Activated naive CD4-positive, alpha-beta T cell treated with anti-CD3 and anti-CD28 coated beads, Interleukin-2, amount 10 ng/mL, durations not matched to agents 7 days and 5 days (primary cell): ENCODE measurements around the gene GNAT1.
A peak's percentile ranks its signal among the peaks of the same experiment; 100 is the strongest.

ENCODE experiments used
- CTCF ChIA-PET: fragments of 350-600 bp; sonication (Branson Sonifier 250); formaldehyde crosslinking; loops from one replicate; lab custom pipeline; 2021; ENCODE audit warnings: antibody characterized with exemption; lab: Charles Lee
- DNase-seq: peaks from one replicate; pipeline ENCODE4 v3.0.0-alpha.2; 2020
- H3K27ac Mint-ChIP-seq: one replicate; pipeline ENCODE4 v1.8.0; 2021; ENCODE audit warnings: mild to moderate bottlenecking, moderate library complexity, mixed read lengths
- H3K27me3 Mint-ChIP-seq: one replicate; pipeline ENCODE4 v1.8.0; 2021; ENCODE audit warnings: mild to moderate bottlenecking, mixed read lengths
- H3K36me3 Mint-ChIP-seq: one replicate; pipeline ENCODE4 v1.8.0; 2021; ENCODE audit warnings: mixed read lengths
- H3K4me1 Mint-ChIP-seq: one replicate; pipeline ENCODE4 v1.8.0; 2021; ENCODE audit warnings: mixed read lengths
- H3K4me3 Mint-ChIP-seq: one replicate; pipeline ENCODE4 v1.8.0; 2021; ENCODE audit warnings: mild to moderate bottlenecking, moderate library complexity, mixed read lengths
- H3K9me3 Mint-ChIP-seq: one replicate; pipeline ENCODE4 v1.8.0; 2021; ENCODE audit warnings: mixed read lengths

GNAT1 gene

DNA sequence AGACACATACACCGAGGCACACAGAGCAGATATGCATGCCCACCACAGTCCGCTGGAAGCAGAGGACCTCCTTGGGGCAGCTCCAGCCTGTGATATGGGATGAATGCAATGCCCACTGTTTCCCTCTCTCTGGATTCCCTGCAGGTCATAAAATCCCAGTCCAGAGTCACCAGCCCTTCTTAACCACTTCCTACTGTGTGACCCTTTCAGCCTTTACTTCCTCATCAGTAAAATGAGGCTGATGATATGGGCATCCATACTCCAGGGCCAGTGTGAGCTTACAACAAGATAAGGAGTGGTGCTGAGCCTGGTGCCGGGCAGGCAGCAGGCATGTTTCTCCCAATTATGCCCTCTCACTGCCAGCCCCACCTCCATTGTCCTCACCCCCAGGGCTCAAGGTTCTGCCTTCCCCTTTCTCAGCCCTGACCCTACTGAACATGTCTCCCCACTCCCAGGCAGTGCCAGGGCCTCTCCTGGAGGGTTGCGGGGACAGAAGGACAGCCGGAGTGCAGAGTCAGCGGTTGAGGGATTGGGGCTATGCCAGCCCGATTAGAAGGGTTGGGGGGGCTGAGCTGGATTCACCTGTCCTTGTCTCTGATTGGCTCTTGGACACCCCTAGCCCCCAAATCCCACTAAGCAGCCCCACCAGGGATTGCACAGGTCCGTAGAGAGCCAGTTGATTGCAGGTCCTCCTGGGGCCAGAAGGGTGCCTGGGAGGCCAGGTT is at the start of gene GNAT1:
TSS of gene GNAT1 (plus strand) at position 675 of the 725 bp plus-strand sequence. CDS start 116 bp downstream, outside the sequence.
- DNase-seq, result no peak
- Mint-ChIP-seq H3K4me1 (peaks cover 13% of the 10 kb centered on the region), H3K27me3 (peaks cover 59% of the 10 kb centered on the region), H3K4me3 (no peak within 1 kb of the TSS), H3K9me3 (no peaks in the 10 kb centered on the region), H3K27ac (no peak within 1 kb of the TSS), H3K36me3 (no peaks in the 10 kb centered on the region)
- CTCF ChIA-PET, result interaction anchor here (1.0 to 6.7 kb wide), 7 partner anchors 9 to 133 kb away, joined by 4 to 202 read pairs (median 12); partner anchors contain the start of gene SLC38A3

DNA sequence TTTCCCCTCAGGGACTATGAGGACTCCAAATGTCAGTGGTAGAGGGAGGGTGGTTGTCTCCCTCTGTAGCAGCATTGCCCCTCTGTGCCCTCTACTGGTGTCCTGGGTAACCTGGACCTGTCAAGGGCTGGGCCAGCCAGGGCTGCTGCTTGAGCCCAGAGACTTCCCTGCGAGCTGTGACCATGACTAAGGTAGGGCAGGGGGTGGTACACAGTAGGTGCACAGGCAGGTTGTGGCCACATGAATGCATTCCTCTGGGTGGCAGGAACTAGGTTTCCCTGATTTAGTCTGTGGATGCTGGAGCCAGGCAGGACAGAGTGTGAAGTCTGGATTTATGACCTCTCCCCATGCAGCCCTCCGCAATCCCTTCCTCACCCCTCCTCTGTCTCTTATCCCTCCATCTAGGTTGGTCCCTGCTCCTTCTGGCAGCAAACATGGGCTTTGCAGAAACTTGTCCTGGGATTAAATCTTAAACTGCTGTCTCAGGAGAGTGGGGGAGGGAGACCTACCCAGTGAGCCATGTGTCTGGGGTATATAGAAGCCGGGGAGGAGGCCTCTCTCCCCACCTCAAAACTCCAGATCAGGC is 45.0 kb upstream of the GNAT1 start:
- Mint-ChIP-seq H3K4me1 (no peaks in the 10 kb centered on the region), H3K27ac (no peak overlapping the region), H3K27me3 (peaks cover 54% of the 10 kb centered on the region), H3K9me3 (no peaks in the 10 kb centered on the region), H3K4me3 (no peak overlapping the region), H3K36me3 (no peaks in the 10 kb centered on the region)
- CTCF ChIA-PET, result no interaction called here
- DNase-seq, result no peak

DNA sequence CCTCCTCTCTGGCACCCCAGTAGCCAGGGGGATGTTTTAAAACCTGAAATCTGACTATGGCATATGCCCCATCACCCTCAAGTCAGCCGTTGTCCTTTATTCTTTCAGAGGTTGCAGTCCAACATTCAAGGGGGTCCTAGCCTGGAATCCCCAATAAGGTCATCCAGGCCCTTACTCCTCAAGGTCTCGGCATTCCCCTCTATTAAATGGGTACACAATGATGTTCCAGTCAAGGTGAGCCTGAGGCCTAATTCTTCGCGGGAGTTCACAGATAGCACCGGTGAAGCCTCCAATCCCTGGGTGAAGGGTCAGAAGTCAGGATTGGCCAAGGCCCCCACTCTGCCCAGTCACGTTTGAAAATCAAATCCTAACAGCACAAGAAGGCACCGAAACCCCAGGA is 44.4 kb upstream of the GNAT1 start:
- Mint-ChIP-seq H3K27ac (no peak overlapping the region), H3K9me3 (no peaks in the 10 kb centered on the region), H3K36me3 (no peaks in the 10 kb centered on the region), H3K4me1 (no peaks in the 10 kb centered on the region), H3K27me3 (peaks cover 54% of the 10 kb centered on the region), H3K4me3 (no peak overlapping the region)
- DNase-seq, result no peak
- CTCF ChIA-PET, result no interaction called here

DNA sequence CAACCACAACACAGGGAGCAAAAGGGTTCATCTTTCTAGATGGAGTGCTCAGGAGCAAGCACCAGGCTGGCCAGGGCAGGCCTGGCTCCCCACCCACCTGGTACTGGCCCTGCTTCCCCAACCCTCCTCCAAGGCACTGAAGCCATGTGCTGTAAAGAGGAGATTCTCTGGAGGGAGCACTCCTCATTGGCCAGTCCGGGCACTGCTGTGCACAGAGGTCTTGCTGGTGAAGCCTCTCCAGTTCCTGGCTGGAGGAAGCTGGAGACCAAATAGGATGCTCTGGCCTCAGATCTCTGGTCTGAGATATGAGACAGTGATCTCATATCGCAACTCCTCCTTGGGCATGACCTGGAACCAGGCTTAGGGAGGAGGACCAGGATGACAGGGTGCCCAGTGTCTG is 44.0 kb upstream of the GNAT1 start:
- Mint-ChIP-seq H3K36me3 (no peaks in the 10 kb centered on the region), H3K4me1 (no peaks in the 10 kb centered on the region)
- CTCF ChIA-PET, result no interaction called here

DNA sequence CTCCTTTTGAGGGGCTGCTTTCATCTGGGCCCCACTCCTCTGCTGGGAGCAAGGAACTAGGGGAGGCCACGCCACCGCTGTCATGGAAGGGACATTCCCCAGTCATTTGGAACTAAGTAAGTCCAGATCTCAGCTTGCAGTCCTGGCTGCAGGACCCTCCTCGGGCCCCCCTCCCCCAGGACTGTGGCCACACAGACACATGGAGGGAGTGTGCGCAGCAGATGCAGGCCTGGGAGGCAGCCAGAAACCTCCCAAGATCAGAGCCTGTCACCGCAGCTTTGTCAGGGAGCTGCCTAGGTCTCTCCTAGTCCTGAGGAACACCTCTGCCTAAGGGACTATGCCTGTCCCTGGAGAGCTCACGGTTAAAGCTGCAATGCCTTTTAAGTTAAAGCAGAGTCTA is 43.5 kb upstream of the GNAT1 start:
- DNase-seq, result no peak
- H3K4me1 Mint-ChIP-seq, result no peaks in the 10 kb centered on the region
- no peak overlapping the region for H3K4me3 Mint-ChIP-seq
- CTCF ChIA-PET, result no interaction called here
- H3K36me3 Mint-ChIP-seq, result no peaks in the 10 kb centered on the region
- peaks cover 49% of the 10 kb centered on the region for H3K27me3 Mint-ChIP-seq
- H3K9me3 Mint-ChIP-seq, result no peaks in the 10 kb centered on the region
- no peak overlapping the region for H3K27ac Mint-ChIP-seq

More for the DNA sequence above, 44.0 kb upstream of the GNAT1 start:
- no peak for DNase-seq
- H3K27me3 Mint-ChIP-seq, result peaks cover 53% of the 10 kb centered on the region
- no peak overlapping the region for H3K4me3 Mint-ChIP-seq
- no peaks in the 10 kb centered on the region for H3K9me3 Mint-ChIP-seq
- H3K27ac Mint-ChIP-seq, result no peak overlapping the region

DNA sequence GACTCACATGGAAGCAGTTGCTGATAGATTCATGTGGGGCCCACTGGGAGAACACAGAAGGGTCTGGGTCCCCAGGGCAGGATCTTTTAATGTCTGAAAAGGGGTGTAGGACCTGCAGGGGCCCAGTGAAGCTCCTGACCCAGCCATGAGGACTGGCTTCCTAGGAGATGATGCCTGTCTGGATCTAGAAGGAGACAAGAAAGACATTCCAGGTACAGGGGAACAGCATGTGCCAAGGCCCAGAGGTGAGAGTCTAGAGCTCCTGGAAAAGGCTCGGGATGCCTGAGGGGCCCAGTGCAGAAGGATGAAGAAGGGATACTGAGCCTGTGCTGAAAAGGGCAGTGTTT is 41.0 kb upstream of the GNAT1 start:
- DNase-seq, result no peak
- Mint-ChIP-seq H3K27ac (no peak overlapping the region), H3K36me3 (no peaks in the 10 kb centered on the region), H3K4me3 (no peak overlapping the region), H3K9me3 (no peaks in the 10 kb centered on the region), H3K4me1 (peaks cover 4% of the 10 kb centered on the region), H3K27me3 (peaks cover 66% of the 10 kb centered on the region)
- CTCF ChIA-PET, result no interaction called here

DNA sequence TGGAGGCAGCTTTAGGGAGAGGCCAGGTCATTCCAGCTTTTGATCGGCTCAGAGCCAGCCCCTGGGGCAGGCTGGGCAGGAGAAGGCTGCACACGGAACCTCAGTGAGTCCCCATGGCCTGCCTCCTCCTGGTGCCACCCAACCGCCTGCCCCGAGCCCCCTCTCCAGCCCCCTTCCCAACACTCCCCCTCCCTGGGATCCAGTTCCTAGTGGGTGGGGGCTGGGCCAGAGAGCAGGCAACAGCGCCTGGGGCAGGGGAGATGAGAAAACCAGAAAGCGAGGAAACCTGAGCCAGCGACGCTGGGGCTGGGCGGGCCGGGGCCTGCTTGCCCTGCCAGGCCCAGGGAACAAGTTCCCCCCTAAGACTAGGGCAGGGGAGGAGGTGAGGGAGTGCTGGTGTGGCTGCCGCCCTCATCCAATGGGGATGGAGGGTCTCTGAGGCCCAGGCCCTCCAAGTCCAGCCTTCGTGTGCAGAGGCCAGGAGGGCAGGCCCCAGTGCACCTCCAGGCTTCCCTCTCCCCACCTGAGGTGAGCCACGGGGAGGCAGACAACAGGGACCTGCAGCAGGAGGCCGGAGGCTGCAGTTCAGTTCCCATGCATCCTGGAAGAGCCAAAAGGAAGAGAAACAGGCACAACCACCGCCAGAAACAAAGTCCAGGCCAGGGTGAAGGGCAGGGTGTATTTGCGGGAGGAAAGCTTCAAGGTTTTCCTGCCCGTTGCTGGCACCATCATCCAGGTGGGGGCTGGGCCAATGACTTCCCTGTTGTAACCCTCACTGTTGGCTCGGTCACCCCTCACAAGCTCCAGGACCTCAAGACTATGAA is 40.3 kb upstream of the GNAT1 start:
- H3K27me3 Mint-ChIP-seq, result peaks cover 71% of the 10 kb centered on the region
- no peak overlapping the region for H3K27ac Mint-ChIP-seq
- H3K4me3 Mint-ChIP-seq, result no peak overlapping the region
- H3K9me3 Mint-ChIP-seq, result no peaks in the 10 kb centered on the region
- peaks cover 7% of the 10 kb centered on the region for H3K4me1 Mint-ChIP-seq
- no peaks in the 10 kb centered on the region for H3K36me3 Mint-ChIP-seq
- DNase-seq, result no peak
- CTCF ChIA-PET, result no interaction called here

DNA sequence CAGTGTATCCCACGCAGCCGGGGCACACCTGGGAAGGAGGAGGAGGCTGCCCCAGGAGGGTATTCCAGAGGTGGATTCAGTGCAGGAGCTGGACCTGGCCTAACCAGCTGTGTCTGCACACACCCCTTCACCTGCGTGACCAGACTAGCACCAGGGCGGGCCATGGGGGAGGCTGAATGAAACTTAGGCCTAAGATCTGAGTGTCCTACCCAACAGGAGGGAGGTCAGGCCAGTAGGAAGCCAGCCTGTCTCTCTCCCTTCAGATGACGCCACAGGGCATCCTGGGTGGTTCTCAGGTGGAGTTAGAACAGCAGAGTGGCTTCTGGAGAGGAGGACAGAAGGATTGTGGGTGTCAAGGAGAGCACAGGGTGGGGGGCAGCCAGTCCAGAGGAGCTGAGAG is 39.7 kb upstream of the GNAT1 start:
- DNase-seq, result no peak
- Mint-ChIP-seq H3K27me3 (peaks cover 71% of the 10 kb centered on the region), H3K27ac (no peak overlapping the region), H3K9me3 (no peaks in the 10 kb centered on the region), H3K4me3 (no peak overlapping the region), H3K36me3 (no peaks in the 10 kb centered on the region), H3K4me1 (peaks cover 7% of the 10 kb centered on the region)
- CTCF ChIA-PET, result no interaction called here

DNA sequence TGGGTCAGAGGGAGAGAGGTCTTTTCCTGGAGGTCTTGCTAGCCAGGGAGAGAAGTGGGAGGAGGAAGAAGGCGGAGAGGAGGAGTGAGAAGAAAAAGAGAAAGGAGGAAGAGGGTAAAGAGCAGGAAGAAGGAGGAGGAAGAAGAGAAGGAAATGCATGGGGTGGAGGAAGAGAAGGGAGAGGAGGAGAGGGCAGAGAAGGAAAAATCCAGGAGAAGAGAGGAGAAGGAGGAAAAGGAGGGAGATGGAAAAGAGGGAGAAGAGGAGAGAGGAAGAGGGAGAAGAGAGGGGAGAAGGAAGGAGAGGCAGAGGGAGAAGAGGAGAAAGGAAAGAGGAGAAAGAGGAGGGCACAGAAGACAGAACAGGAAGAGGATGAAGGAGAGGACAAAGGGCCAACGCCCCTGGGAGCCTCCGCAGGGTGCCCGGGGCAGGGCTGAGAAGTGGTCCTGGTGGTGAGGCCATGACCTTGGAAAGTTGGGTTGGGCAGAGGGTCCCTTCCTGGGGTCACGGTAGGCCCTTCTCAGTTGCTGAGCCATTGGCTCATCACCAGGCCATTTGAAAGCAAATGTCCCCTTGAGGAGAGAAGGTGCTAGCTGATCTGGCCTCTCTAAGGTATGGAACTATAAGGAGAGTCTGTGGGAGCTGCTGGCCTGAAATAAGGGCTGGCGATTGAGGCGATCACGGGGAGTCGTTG is 37.5 kb upstream of the GNAT1 start:
- no peaks in the 10 kb centered on the region for H3K9me3 Mint-ChIP-seq
- H3K27me3 Mint-ChIP-seq, result peaks cover 78% of the 10 kb centered on the region
- H3K4me1 Mint-ChIP-seq, result peaks cover 7% of the 10 kb centered on the region
- peak overlapping the region; percentile 66 for H3K4me3 Mint-ChIP-seq
- DNase-seq, result no peak
- no peaks in the 10 kb centered on the region for H3K36me3 Mint-ChIP-seq
- CTCF ChIA-PET, result interaction anchor here (1.8 kb wide), 1 partner anchor 33 kb away, joined by 6 read pairs; no protein-coding TSS in a partner anchor
- H3K27ac Mint-ChIP-seq, result no peak overlapping the region

DNA sequence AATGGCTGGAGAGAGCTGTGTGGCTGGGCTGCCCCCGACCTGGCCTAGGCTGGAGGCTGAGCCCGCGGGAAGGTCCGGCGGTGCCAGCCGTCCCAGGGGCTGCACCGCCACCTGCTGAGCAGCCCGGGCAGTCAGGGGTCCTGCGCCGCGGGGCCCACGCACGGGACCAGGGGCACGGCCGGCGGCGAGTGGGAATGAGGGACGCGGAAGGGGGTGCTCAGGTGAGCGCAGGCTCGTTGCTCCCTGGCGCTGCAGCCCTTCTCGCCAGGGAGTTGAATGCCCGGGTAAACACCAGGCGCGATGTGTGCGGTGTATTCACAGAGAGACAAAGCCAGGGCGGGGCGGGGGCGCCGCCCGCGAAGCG is 37.0 kb upstream of the GNAT1 start:
- no peak for DNase-seq
- no peaks in the 10 kb centered on the region for H3K36me3 Mint-ChIP-seq
- H3K4me3 Mint-ChIP-seq, result peak overlapping the region; percentile 66
- CTCF ChIA-PET, result interaction anchor here (1.8 kb wide), 1 partner anchor 34 kb away, joined by 6 read pairs; no protein-coding TSS in a partner anchor
- no peak overlapping the region for H3K27ac Mint-ChIP-seq
- peaks cover 81% of the 10 kb centered on the region for H3K27me3 Mint-ChIP-seq
- peaks cover 7% of the 10 kb centered on the region for H3K4me1 Mint-ChIP-seq
- no peaks in the 10 kb centered on the region for H3K9me3 Mint-ChIP-seq

DNA sequence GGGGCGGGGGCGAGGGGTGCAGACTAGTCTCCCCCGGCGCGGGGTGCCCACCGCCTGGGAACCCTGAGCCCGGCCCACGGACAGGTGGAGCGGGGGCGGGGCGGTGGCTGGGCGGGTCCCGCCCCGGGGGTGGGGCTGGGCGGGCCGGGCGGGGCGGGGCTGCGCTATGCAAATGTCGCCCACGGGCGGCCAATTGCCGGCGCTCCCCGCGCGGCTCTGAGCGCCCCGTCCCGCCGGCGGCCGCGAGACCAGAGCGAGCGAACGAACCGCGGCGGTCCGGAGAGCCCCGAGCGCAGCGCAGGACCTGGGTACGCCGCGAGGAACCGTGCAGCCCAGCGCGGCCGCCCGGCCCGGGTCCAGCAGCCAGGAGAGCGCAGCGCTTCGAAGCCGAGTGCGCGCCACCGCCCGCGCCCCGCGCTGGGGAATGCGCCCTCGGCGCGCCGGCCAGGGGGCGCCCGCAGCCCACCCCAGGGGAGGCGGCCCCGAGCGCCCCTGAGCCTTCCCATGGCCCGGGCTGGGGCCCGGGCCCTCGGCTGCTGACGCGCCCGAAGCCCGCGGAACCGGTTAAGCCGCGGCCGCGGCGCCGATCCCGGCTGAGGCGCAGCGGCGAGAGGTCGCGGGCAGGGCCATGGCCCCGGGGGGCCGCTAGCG is 36.4 kb upstream of the GNAT1 start, which contains the start of gene SEMA3F:
TSS of gene SEMA3F (plus strand) at position 485 of the 651 bp plus-strand sequence. CDS start 4,299 bp downstream, outside the sequence.
- no peaks in the 10 kb centered on the region for H3K9me3 Mint-ChIP-seq
- H3K4me3 Mint-ChIP-seq, result peak within 1 kb of the TSS; percentile 68
- peak; percentile 80 for DNase-seq
- H3K4me1 Mint-ChIP-seq, result peaks cover 7% of the 10 kb centered on the region
- peaks cover 85% of the 10 kb centered on the region for H3K27me3 Mint-ChIP-seq
- no peaks in the 10 kb centered on the region for H3K36me3 Mint-ChIP-seq
- CTCF ChIA-PET, result interaction anchor here (1.8 kb wide), 1 partner anchor 34 kb away, joined by 6 read pairs; no protein-coding TSS in a partner anchor
- H3K27ac Mint-ChIP-seq, result no peak within 1 kb of the TSS

DNA sequence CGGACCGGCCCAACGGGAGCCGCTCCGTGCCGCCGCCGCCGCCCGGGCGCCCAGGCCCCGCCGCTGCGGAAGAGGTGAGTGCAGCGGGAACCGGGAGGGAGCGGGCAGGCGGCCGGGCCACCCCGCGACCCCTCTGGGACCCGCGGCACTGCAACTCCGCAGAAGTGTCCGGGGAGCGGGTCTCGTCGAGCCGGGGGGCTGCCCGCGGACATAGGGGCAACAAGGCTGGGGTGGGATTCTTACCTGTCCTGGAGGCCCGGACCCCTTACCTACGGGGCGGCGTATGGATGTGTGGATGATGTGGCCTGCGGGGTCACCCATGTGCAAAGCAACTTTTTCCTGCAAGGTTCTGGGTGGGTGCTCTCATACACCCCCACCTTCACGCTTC is 35.9 kb upstream of the GNAT1 start:
- DNase-seq, result no peak
- peaks cover 85% of the 10 kb centered on the region for H3K27me3 Mint-ChIP-seq
- no peaks in the 10 kb centered on the region for H3K36me3 Mint-ChIP-seq
- H3K4me1 Mint-ChIP-seq, result peaks cover 7% of the 10 kb centered on the region
- CTCF ChIA-PET, result no interaction called here
- peak overlapping the region; percentile 68 for H3K4me3 Mint-ChIP-seq
- no peaks in the 10 kb centered on the region for H3K9me3 Mint-ChIP-seq
- H3K27ac Mint-ChIP-seq, result no peak overlapping the region

DNA sequence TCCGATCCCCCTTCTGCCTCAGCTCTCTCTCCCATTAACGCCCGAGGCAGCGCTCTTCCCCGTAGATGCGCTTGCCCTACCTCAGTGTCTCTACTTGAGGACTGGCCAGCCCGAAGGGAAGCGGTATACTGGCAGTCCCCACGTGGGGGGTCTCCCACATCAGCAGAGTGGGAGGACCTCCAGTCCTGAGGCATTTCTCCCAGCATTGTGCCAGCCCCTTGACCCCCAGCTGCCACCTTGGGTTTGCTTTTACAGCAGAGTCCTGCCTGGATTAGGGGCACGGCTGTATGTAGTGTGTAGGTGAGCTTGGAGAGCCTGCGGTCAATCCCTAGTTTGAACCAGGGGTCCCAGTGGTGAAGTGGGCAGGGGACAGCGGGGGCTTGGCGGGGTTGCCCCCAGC is 35.5 kb upstream of the GNAT1 start:
- no peaks in the 10 kb centered on the region for H3K9me3 Mint-ChIP-seq
- H3K36me3 Mint-ChIP-seq, result no peaks in the 10 kb centered on the region
- peaks cover 82% of the 10 kb centered on the region for H3K27me3 Mint-ChIP-seq
- peak overlapping the region; percentile 68 for H3K4me3 Mint-ChIP-seq
- no peak for DNase-seq
- CTCF ChIA-PET, result interaction anchor here (1.5 kb wide), 1 partner anchor 36 kb away, joined by 5 read pairs; no protein-coding TSS in a partner anchor
- H3K4me1 Mint-ChIP-seq, result peaks cover 7% of the 10 kb centered on the region
- H3K27ac Mint-ChIP-seq, result no peak overlapping the region
